Esophagus muscularis mucosa (tissue), 4 donors: ENCODE data around the gene CASKIN1. TPM values are rescaled to one million over a fixed set of nuclear protein-coding genes. Genes with fewer than 3 reads are reported as not detected.

Experiments used
- DNase-seq: peaks from one replicate; pipeline ENCODE4 v3.0.0-alpha.2; 2017; ENCODE audit errors: extremely low spot score
- H3K27ac ChIP-seq, 4 donors: fragments of 200-600 bp; sonication (generic); replicated peaks in 1 of 4; 1 replicate in 3 of 4; 2 replicates in 1 of 4; pipeline ENCODE4 v1.5.1; 2016 to 2019; ENCODE audit warnings: mild to moderate bottlenecking in 1 of 4
- H3K27me3 ChIP-seq, 4 donors: fragments of 200-600 bp; sonication (generic); one replicate each; pipeline versions ENCODE4 v1.5.1 to v1.6.0; 2016 to 2019
- H3K36me3 ChIP-seq, 4 donors: fragments of 200-600 bp; sonication (generic); one replicate each; pipeline ENCODE4 v1.5.1; 2016 to 2019
- H3K4me1 ChIP-seq, 4 donors: fragments of 200-600 bp; sonication (generic); one replicate each; pipeline ENCODE4 v1.5.1; 2016 to 2019
- H3K4me3 ChIP-seq, 4 donors: fragments of 200-600 bp; sonication (generic); 1 replicate in 2 of 4; 2 replicates in 2 of 4; pipeline ENCODE4 v1.5.1; 2016 to 2019; ENCODE audit warnings: mild to moderate bottlenecking in 4 of 4, moderate library complexity in 1 of 4
- H3K9me3 ChIP-seq, 4 donors: fragments of 200-600 bp; sonication (generic); 1 replicate in 3 of 4; 2 replicates in 1 of 4; pipeline ENCODE4 v1.5.1; 2016 to 2019
- CTCF ChIP-seq, 3 experiments: fragments of 200-600 bp in 2 of 3; fragments of 450-650 bp in 1 of 3; sonication (generic) in 2 of 3; IDR thresholded peaks; one replicate each; pipeline ENCODE4 v1.5.1; 2017 to 2019; ENCODE audit warnings: antibody characterized with exemption in 3 of 3, mild to moderate bottlenecking in 2 of 3, moderate library complexity in 1 of 3
- EP300 ChIP-seq: sonication (generic); formaldehyde crosslinking; IDR thresholded peaks from one replicate; pipeline ENCODE4 v1.6.1; 2017; ENCODE audit warnings: antibody characterized with exemption
- POLR2A ChIP-seq: fragments of 450-650 bp; IDR thresholded peaks from one replicate; pipeline ENCODE4 v1.6.1; 2017; ENCODE audit warnings: antibody characterized with exemption, moderate library complexity, mild to moderate bottlenecking, low read depth
- POLR2AphosphoS5 ChIP-seq, 2 donors: sonication (generic); formaldehyde crosslinking; IDR thresholded peaks; one replicate each; pipeline ENCODE4 v1.6.1; 2017; ENCODE audit warnings: antibody characterized with exemption in 2 of 2
- WGBS: methylation state at CpG from one replicate; pipeline ENCODE4 v1.1.5; 2018; 5-methylcytosine and 5-hydroxymethylcytosine counted together
- intact Hi-C: fragments of 100-400 bp; cut with DNase I; formaldehyde crosslinking; loops from one replicate; pipeline ENCODE4 v1.15.1; 2023
- total RNA-seq, 4 donors: library from RNA; depleted of rRNA; stranded (reverse); fragments of >200 nt; gene quantifications; one replicate each; pipeline versions ENCODE4 v1.1.0 to v1.2.1, GENCODE V29; 2016

CASKIN1 gene
- total RNA-seq, 4 donors from 2014 or later: under 0.01 to 0.32 (median 0.09) TPM

- no peak for DNase-seq
- Histone ChIP-seq H3K4me3 (no peak overlapping the region), H3K4me1 (peaks cover 37 to 51% (median 44%) of the 10 kb centered on the region in 4 donors), H3K27ac (no peak overlapping the region), H3K27me3 (no peaks in the 10 kb centered on the region), H3K9me3 (no peaks in the 10 kb centered on the region), H3K36me3 (peaks cover 20 to 49% (median 45%) of the 10 kb centered on the region in 4 donors)
- intact Hi-C loops: loop anchor here (5.0 kb wide), 1 partner anchor 48 kb away; no protein-coding TSS in a partner anchor
- no CpG with 5 or more reads among the region's 17 CpGs for WGBS
- TF ChIP-seq POLR2AphosphoS5 (IDR thresholded peaks at IDR 0.05): no peak
- TF ChIP-seq CTCF (IDR thresholded peaks at IDR 0.05): no peak
Observed at GRCh38 chr16:2210009-2210332, 13.6 kb upstream of the CASKIN1 start.

GRCh38 chr16:2209258-2210008, 13.0 kb upstream of the CASKIN1 start:
- no peak for DNase-seq
- Histone ChIP-seq H3K27me3 (no peaks in the 10 kb centered on the region), H3K4me3 (no peak overlapping the region), H3K27ac (no peak overlapping the region), H3K36me3 (peaks cover 20 to 49% (median 45%) of the 10 kb centered on the region in 4 donors), H3K4me1 (peaks cover 40 to 56% (median 50%) of the 10 kb centered on the region in 4 donors), H3K9me3 (no peaks in the 10 kb centered on the region)
- WGBS: 85% methylated on average over 8 of the region's 29 CpGs
- intact Hi-C loops: loop anchor here (5.0 kb wide), 1 partner anchor 47 kb away; no protein-coding TSS in a partner anchor
- no peak for TF ChIP-seq EP300
- TF ChIP-seq CTCF (IDR thresholded peaks at IDR 0.05): no peak
- TF ChIP-seq POLR2A: no peak

GRCh38 chr16:2208772-2209171, 12.4 kb upstream of the CASKIN1 start:
- WGBS: 80% methylated on average over 3 of the region's 9 CpGs
- H3K9me3 ChIP-seq: no peaks in the 10 kb centered on the region
- no peak overlapping the region for H3K4me3 ChIP-seq
- peaks cover 38 to 50% (median 44%) of the 10 kb centered on the region in 4 donors for H3K4me1 ChIP-seq
- H3K27me3 ChIP-seq: no peaks in the 10 kb centered on the region
- peaks cover 20 to 49% (median 45%) of the 10 kb centered on the region in 4 donors for H3K36me3 ChIP-seq
- DNase-seq: no peak
- intact Hi-C loops: no loop called here
- no peak overlapping the region for H3K27ac ChIP-seq
- TF ChIP-seq EP300 (no peak), CTCF (IDR thresholded peaks at IDR 0.05) (no peak), POLR2A (no peak), POLR2AphosphoS5 (IDR thresholded peaks at IDR 0.05) (no peak)

- H3K27ac ChIP-seq: no peak overlapping the region
- WGBS: 81% methylated on average over 20 of the region's 23 CpGs
- no peaks in the 10 kb centered on the region for H3K9me3 ChIP-seq
- peaks cover 20 to 49% (median 45%) of the 10 kb centered on the region in 4 donors for H3K36me3 ChIP-seq
- no peak for DNase-seq
- H3K27me3 ChIP-seq: no peaks in the 10 kb centered on the region
- H3K4me3 ChIP-seq: no peak overlapping the region
- H3K4me1 ChIP-seq: peaks cover 33 to 46% (median 39%) of the 10 kb centered on the region in 4 donors
- TF ChIP-seq POLR2A (no peak), EP300 (no peak)
- intact Hi-C loops: no loop called here
Observed at GRCh38 chr16:2208308-2208707, 11.9 kb upstream of the CASKIN1 start.

- DNase-seq: no peak
- Histone ChIP-seq H3K36me3 (peaks cover 20 to 49% (median 45%) of the 10 kb centered on the region in 4 donors), H3K4me1 (peaks cover 29 to 41% (median 35%) of the 10 kb centered on the region in 4 donors), H3K27ac (no peak overlapping the region), H3K27me3 (no peaks in the 10 kb centered on the region), H3K4me3 (no peak overlapping the region), H3K9me3 (no peaks in the 10 kb centered on the region)
- TF ChIP-seq EP300 (no peak), CTCF (IDR thresholded peaks at IDR 0.05) (no peak), POLR2AphosphoS5 (IDR thresholded peaks at IDR 0.05) (no peak), POLR2A (no peak)
- WGBS: 80% methylated on average over 7 of the region's 9 CpGs
- intact Hi-C loops: no loop called here
Observed at GRCh38 chr16:2207872-2208271, 11.5 kb upstream of the CASKIN1 start.
